ENCODE measurements around the gene PROCA1. TPM values are rescaled to one million over a fixed set of nuclear protein-coding genes. Genes with fewer than 3 reads are reported as not detected.
A peak's percentile ranks its signal among the peaks of the same experiment; 100 is the strongest.

Gene PROCA1
- total RNA-seq, 1 experiment from 2014 or later = 1.1 TPM

DNA sequence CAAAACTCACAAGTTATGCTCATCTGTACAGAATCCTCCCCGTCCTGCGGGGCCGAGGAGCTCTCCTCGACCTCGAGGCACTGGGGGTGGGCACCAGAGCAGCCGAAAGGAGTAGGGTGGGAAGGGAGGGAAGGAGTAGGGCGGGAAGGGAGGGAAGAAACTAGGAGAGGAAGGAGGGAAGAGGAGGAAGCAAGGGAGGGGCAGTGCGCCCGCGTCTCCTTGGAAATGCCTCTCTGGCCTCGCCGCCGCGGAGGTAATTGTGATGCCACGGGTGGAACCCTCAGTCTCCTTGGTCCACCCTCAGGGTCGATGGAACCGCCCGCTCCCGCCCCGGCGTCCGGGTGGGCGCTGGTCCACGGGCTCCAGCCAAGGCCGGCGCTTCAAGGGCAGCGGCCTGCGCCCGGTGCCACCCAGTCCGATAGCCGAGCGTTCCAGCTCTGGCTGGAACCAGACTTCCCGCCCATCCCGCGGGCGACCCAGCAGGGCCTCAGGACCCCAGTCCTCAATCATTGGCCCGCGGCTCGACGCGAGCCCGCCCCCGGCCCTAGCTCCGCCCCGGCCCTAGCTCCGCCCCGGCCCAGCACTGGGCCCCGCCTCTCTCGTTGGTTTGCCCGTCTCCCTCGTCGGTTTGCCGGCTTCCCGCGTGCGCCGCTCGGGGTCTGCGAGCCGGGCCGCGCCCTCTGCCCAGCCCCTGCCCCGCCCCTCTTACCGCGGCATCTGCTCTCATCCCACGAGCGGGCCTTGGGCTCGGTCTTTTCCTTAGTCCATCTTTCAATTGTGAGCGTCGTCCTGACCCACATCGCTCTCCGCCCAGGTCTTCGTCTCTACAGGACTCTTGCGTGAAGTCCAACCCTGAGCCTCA, 596 bp downstream of the PROCA1 start:
- Mint-ChIP-seq H3K27me3 (ENCODE audit: insufficient read depth, unreplicated experiment) (no peaks in the 10 kb centered on the region), H3K4me1 (ENCODE audit: insufficient read depth, unreplicated experiment) (peaks cover 28% of the 10 kb centered on the region), H3K9me3 (ENCODE audit: unreplicated experiment) (no peaks in the 10 kb centered on the region), H3K27ac (ENCODE audit: low read depth, unreplicated experiment) (peak overlapping the region; percentile 72), H3K4me3 (ENCODE audit: unreplicated experiment) (peak overlapping the region; percentile 71), H3K36me3 (ENCODE audit: insufficient read depth, unreplicated experiment) (peaks cover 37% of the 10 kb centered on the region)
- no TSS peak for BruUV-seq (replicated peaks)
- intact Hi-C loops (cut with micrococcal nuclease) = no loop called here
- ChIA-PET POLR2A (interaction anchor here (0.6 to 2.3 kb wide), 17 partner anchors 9 to 797 kb away, joined by 3 to 41 read pairs (median 4); partner anchors contain the start of genes FAM222B, RPL23A, SDF2 and SUPT6H), CTCF (interaction anchor here (0.6 to 1.6 kb wide), 2 partner anchors 14 to 28 kb away, joined by 3 to 4 read pairs; no protein-coding TSS in a partner anchor)
- peak; percentile 83 for DNase-seq (ENCODE audit: unreplicated experiment)
- TF ChIP-seq, protein P1, sequence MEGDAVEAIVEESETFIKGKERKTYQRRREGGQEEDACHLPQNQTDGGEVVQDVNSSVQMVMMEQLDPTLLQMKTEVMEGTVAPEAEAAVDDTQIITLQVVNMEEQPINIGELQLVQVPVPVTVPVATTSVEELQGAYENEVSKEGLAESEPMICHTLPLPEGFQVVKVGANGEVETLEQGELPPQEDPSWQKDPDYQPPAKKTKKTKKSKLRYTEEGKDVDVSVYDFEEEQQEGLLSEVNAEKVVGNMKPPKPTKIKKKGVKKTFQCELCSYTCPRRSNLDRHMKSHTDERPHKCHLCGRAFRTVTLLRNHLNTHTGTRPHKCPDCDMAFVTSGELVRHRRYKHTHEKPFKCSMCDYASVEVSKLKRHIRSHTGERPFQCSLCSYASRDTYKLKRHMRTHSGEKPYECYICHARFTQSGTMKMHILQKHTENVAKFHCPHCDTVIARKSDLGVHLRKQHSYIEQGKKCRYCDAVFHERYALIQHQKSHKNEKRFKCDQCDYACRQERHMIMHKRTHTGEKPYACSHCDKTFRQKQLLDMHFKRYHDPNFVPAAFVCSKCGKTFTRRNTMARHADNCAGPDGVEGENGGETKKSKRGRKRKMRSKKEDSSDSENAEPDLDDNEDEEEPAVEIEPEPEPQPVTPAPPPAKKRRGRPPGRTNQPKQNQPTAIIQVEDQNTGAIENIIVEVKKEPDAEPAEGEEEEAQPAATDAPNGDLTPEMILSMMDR (IDR thresholded peaks at IDR 0.05; ENCODE audit: unreplicated experiment) = no peak

DNA sequence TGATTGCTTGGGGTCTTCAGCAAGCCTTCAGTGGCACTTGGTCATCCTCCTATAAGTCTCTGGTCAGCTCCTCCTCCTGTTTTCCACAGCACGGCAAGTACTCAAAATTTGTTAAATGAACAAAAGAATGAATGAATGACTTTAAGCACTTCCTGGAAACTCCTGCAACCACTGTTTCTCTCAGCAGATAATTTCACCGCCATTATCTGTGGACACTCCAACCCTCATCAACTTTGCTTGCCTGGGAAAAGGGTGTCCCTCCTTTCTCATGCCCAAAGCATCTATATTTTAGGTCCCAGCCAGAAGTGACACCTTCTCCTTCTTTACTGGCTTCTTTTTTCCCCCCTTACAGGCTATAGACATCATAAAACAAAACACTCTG, 4.4 kb downstream of the PROCA1 start:
- CTCF ChIA-PET = interaction anchor here (1.0 to 1.2 kb wide), 2 partner anchors 9 to 410 kb away, joined by 3 to 4 read pairs; no protein-coding TSS in a partner anchor
- Mint-ChIP-seq H3K27me3 (ENCODE audit: insufficient read depth, unreplicated experiment) (no peaks in the 10 kb centered on the region), H3K9me3 (ENCODE audit: unreplicated experiment) (no peaks in the 10 kb centered on the region), H3K36me3 (ENCODE audit: insufficient read depth, unreplicated experiment) (peaks cover 21% of the 10 kb centered on the region), H3K27ac (ENCODE audit: low read depth, unreplicated experiment) (no peak overlapping the region), H3K4me3 (ENCODE audit: unreplicated experiment) (no peak overlapping the region), H3K4me1 (ENCODE audit: insufficient read depth, unreplicated experiment) (peaks cover 7% of the 10 kb centered on the region)
- TF ChIP-seq, protein P1 (IDR thresholded peaks at IDR 0.05; ENCODE audit: unreplicated experiment) = no peak
- intact Hi-C loops (cut with micrococcal nuclease) = no loop called here
- no TSS peak for BruUV-seq (replicated peaks)
- DNase-seq (ENCODE audit: unreplicated experiment) = no peak
- POLR2A ChIA-PET = interaction anchor here (0.6 to 2.3 kb wide), 4 partner anchors 12 to 106 kb away, joined by 3 to 5 read pairs (median 4); partner anchors contain the start of gene RPL23A

DNA sequence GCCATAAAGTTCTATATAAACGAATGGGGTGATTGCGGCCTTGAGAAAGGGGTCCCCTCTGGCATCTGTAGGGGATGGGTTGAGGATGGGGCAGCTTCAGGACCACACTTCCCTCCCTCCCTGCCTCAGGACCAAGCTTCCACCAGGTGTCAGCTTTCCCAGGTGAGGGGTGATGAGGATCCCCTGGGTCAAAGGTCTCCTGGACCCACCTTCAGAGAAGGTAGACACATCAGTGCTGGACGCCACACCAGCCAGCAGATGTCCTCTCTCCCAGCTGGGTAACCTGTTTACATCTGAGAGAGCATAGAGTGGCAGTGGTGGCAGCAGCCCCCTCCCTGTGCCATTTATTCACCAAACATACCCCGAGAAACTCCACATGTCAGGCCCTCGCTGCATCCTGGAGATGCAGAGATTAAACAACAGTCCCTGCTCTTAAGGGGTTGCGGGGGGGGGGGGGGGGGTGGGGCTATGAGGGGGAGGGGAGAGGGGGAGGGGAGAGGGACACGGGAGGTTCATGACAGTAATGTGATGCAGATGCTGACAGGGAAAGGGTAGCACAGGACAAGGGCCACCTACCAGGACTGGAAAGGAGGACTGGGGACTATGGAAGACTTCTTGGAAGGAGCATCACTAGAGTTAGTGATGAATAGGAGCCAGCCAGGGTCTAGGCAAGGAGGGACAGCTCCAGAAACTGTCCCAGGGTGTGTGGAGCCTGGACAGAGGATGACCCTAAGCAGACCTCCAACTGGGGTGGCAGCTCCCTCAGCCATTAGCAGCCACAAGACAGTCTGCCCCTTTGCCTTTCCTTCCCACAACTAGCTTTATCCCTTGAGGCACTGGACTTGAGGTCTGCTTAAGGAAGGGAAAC, 5.0 kb downstream of the PROCA1 start:
- CTCF ChIA-PET = interaction anchor here (1.0 to 1.2 kb wide), 2 partner anchors 10 to 410 kb away, joined by 3 to 4 read pairs; no protein-coding TSS in a partner anchor
- TF ChIP-seq, protein P1 (IDR thresholded peaks at IDR 0.05; ENCODE audit: unreplicated experiment) = no peak
- Mint-ChIP-seq H3K4me1 (ENCODE audit: insufficient read depth, unreplicated experiment) (peaks cover 6% of the 10 kb centered on the region), H3K27me3 (ENCODE audit: insufficient read depth, unreplicated experiment) (no peaks in the 10 kb centered on the region), H3K9me3 (ENCODE audit: unreplicated experiment) (no peaks in the 10 kb centered on the region), H3K4me3 (ENCODE audit: unreplicated experiment) (no peak overlapping the region), H3K27ac (ENCODE audit: low read depth, unreplicated experiment) (no peak overlapping the region), H3K36me3 (ENCODE audit: insufficient read depth, unreplicated experiment) (peaks cover 20% of the 10 kb centered on the region)
- BruUV-seq (replicated peaks) = no TSS peak
- POLR2A ChIA-PET = interaction anchor here (0.6 to 2.2 kb wide), 4 partner anchors 13 to 105 kb away, joined by 3 to 7 read pairs (median 4); partner anchors contain the start of gene RPL23A
- no peak for DNase-seq (ENCODE audit: unreplicated experiment)
- intact Hi-C loops (cut with micrococcal nuclease) = no loop called here

Measured in MCF 10A (cell line).